ENCODE measurements around the gene SLC35E2B.
"Not testable (repeated sequence)": the region's sequence is repeated elsewhere in the genome, so short reads cannot be mapped to it uniquely, and the experiment has no call there.

- TF ChIP-seq CTCF, POLR2A (IDR thresholded peaks at IDR 0.05): not testable (repeated sequence)
These were observed 44.3 kb downstream of the SLC35E2B start for GRCh38 chr1:1648265-1648664.

Data from body of pancreas (tissue), 4 donors.